GM23248 (cell line): ENCODE measurements around the gene TBCK. TPM values are rescaled to one million over a fixed set of nuclear protein-coding genes. Genes with fewer than 3 reads are reported as not detected.
A peak's percentile ranks its signal among the peaks of the same experiment; 100 is the strongest.

Experiments
- DNase-seq: peaks from one replicate; pipeline ENCODE4 v3.0.0-alpha.2; 2015
- H2AFZ ChIP-seq: fragments of 200-600 bp; sonication (generic); 2 replicates; pipeline ENCODE4 v1.6.1; 2016; ENCODE audit warnings: antibody characterized with exemption
- H3F3A ChIP-seq: fragments of 200-600 bp; sonication (generic); 2 replicates; pipeline ENCODE4 v1.6.1; 2016; ENCODE audit warnings: mild to moderate bottlenecking, antibody characterized with exemption, mixed run types; ENCODE audit not compliant: insufficient read depth
- H3K27ac ChIP-seq: fragments of 200-600 bp; sonication (generic); 2 replicates; pipeline ENCODE4 v1.5.1; 2016; ENCODE audit warnings: mild to moderate bottlenecking
- H3K27me3 ChIP-seq: fragments of 200-600 bp; sonication (generic); replicated peaks from 2 replicates; pipeline ENCODE4 v1.6.1; 2016; ENCODE audit warnings: mild to moderate bottlenecking; ENCODE audit not compliant: insufficient read depth
- H3K36me3 ChIP-seq: fragments of 200-600 bp; sonication (generic); 2 replicates; pipeline ENCODE4 v1.6.1; 2016; ENCODE audit warnings: low read depth, mild to moderate bottlenecking
- H3K4me1 ChIP-seq: fragments of 200-600 bp; sonication (generic); 2 replicates; pipeline ENCODE4 v1.6.1; 2016; ENCODE audit warnings: mild to moderate bottlenecking; ENCODE audit not compliant: insufficient read depth
- H3K4me2 ChIP-seq: fragments of 200-600 bp; sonication (generic); one replicate; pipeline ENCODE4 v1.6.1; 2016; ENCODE audit warnings: mild to moderate bottlenecking; ENCODE audit not compliant: unreplicated experiment
- H3K4me3 ChIP-seq: fragments of 200-600 bp; sonication (generic); 2 replicates; pipeline ENCODE4 v1.5.1; 2016; ENCODE audit warnings: mild to moderate bottlenecking
- H3K79me2 ChIP-seq: fragments of 200-600 bp; sonication (generic); 2 replicates; pipeline ENCODE4 v1.6.1; 2016; ENCODE audit warnings: mild to moderate bottlenecking; ENCODE audit not compliant: insufficient read depth
- H3K9ac ChIP-seq: fragments of 200-600 bp; sonication (generic); 2 replicates; pipeline ENCODE4 v1.6.1; 2016; ENCODE audit warnings: mild to moderate bottlenecking
- H3K9me2 ChIP-seq: fragments of 200-600 bp; sonication (generic); 2 replicates; pipeline ENCODE4 v1.6.1; 2016; ENCODE audit warnings: mixed run types, mild to moderate bottlenecking, moderate library complexity; ENCODE audit not compliant: insufficient read depth
- H3K9me3 ChIP-seq: fragments of 200-600 bp; sonication (generic); one replicate; pipeline ENCODE4 v1.6.1; 2017; ENCODE audit warnings: low read depth
- H4K20me1 ChIP-seq: fragments of 200-600 bp; sonication (generic); 2 replicates; pipeline ENCODE4 v1.6.0; 2016; ENCODE audit not compliant: insufficient read depth
- EZH2 ChIP-seq: fragments of 200-600 bp; sonication (generic); IDR thresholded peaks from 2 replicates; pipeline ENCODE4 v1.6.1; 2018; ENCODE audit warnings: antibody characterized with exemption, mild to moderate bottlenecking; ENCODE audit not compliant: insufficient read depth, poor library complexity, severe bottlenecking
- EZH2phosphoT487 ChIP-seq: fragments of 200-600 bp; sonication (generic); IDR thresholded peaks from 2 replicates; pipeline ENCODE4 v1.6.1; 2018; ENCODE audit warnings: antibody characterized with exemption, moderate library complexity, mild to moderate bottlenecking, low read depth; ENCODE audit not compliant: insufficient read depth
- WGBS, 2 experiments: methylation state at CpG; one replicate each; pipeline ENCODE4 v1.1.6; 2015 to 2017; ENCODE audit warnings: low lambda C conversion rate in 2 of 2, low coverage in 1 of 2; ENCODE audit errors: missing lambda C conversion rate in 2 of 2; 5-methylcytosine and 5-hydroxymethylcytosine counted together
- in situ Hi-C: fragments of 300-500 bp; cut with MboI; formaldehyde crosslinking; loops from 2 replicates; pipeline ENCODE4 v1.15.0; 2020
- polyA plus RNA-seq: library from polyadenylated mRNA; unstranded; fragments of >200 nt; fragmentation: Nextera tagmentation; extraction: Ambion mirVana; gene quantifications from 2 replicates; pipeline ENCODE4 v1.2.1, GENCODE V29; 2016
- total RNA-seq: library from RNA; depleted of rRNA; stranded (reverse); fragments of >200 nt; shearing (Covaris generic); gene quantifications from 2 replicates; pipeline ENCODE4 v1.2.3, GENCODE V29; 2014

The TBCK gene
- total and polyA plus RNA-seq, 2 experiments from 2014 or later: 35.2 to 45.8 TPM

DNA sequence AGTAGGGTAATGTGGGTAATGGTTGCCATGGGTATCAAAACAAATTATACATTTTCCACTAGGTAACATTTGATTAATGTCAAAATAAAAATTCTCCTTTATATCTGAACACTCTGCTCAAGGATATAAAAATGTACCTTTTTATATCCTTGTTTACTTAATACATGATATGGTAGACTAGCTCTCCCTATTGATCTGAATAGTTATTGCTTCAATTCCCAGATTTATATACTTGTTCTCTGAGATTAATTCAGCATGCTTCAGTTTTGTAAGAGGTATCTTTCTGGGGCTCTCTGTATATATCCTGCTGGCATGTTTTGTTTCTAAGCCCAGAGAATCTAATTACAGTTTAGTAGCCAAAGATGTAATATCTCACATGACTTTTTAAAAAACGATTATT is 251.0 kb downstream of the TBCK start:
- TF ChIP-seq EZH2 (no peak), EZH2phosphoT487 (no peak)
- no peaks in the 10 kb centered on the region for H3K36me3 ChIP-seq
- H3K4me3 ChIP-seq: no peak overlapping the region
- in situ Hi-C loops: no loop called here
- peaks cover 13% of the 10 kb centered on the region for H3K4me1 ChIP-seq
- no peak overlapping the region for H3K9ac ChIP-seq
- no peaks in the 10 kb centered on the region for H4K20me1 ChIP-seq
- no peak overlapping the region for H3K4me2 ChIP-seq
- no peaks in the 10 kb centered on the region for H3K9me2 ChIP-seq
- H3K27ac ChIP-seq: no peak overlapping the region
- H3K79me2 ChIP-seq: no peaks in the 10 kb centered on the region
- no peak for DNase-seq
- 97 to 100% methylated on average over 1 of the region's 1 CpG for WGBS, 2 experiments
- H3K27me3 ChIP-seq: no peaks in the 10 kb centered on the region
- no peaks in the 10 kb centered on the region for H3K9me3 ChIP-seq
- 0 out of 2 replicates have a peak, but pooled peaks cover 6% of the 10 kb centered on the region for H3F3A ChIP-seq
- H2AFZ ChIP-seq: no peak overlapping the region

DNA sequence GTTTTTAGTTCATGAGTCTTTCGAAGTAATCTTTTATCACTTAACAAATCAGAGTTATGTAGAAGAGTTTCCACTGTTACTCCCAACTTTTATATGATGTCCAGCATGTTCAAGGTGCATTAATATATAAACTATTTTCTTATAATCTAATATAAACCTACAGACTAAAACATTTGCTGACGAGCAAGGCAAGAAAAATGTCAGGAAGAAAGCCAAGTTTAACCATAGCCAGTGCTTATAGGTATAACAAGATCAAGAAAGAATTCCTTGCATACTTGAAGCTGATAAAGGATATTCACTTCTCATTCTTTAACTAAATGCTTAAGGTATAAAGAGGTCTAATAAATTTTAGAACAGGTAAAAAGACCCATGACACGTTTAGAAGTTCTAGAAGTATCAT is 253.0 kb downstream of the TBCK start:
- H4K20me1 ChIP-seq: no peaks in the 10 kb centered on the region
- TF ChIP-seq EZH2phosphoT487 (no peak), EZH2 (no peak)
- DNase-seq: peak; percentile 7
- no peaks in the 10 kb centered on the region for H3K36me3 ChIP-seq
- no peaks in the 10 kb centered on the region for H3K9me3 ChIP-seq
- in situ Hi-C loops: no loop called here
- H3K27me3 ChIP-seq: no peaks in the 10 kb centered on the region
- H3K9me2 ChIP-seq: no peaks in the 10 kb centered on the region
- H3K9ac ChIP-seq: no peak overlapping the region
- H2AFZ ChIP-seq: no peak overlapping the region
- H3K4me2 ChIP-seq: peak overlapping the region; percentile 13
- 0 out of 2 replicates have a peak, but pooled peaks cover 6% of the 10 kb centered on the region for H3F3A ChIP-seq
- no peak overlapping the region for H3K4me3 ChIP-seq
- no peaks in the 10 kb centered on the region for H3K79me2 ChIP-seq
- H3K4me1 ChIP-seq: peaks cover 13% of the 10 kb centered on the region
- H3K27ac ChIP-seq: no peak overlapping the region
- WGBS, 2 experiments: 89% methylated on average over 3 of the region's 3 CpGs

DNA sequence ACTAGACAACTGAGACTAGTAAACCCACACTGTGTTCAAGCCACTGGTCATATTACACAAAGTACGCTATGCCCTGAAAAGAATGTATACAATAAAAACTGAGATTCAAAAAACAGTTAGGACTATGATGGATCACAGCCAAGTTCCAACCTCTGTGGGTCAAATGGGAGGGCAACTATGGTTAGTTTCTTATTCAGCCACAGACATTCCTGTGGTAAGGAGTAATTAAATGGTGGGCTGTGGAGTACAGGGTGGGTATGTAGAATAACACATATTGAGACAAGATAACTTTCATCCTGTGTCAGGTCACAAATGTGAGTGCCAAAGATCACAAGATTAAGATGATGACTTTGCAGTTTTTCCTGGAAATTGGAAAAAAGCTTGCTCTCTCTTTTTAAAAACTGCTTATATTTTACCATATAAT is 253.5 kb downstream of the TBCK start:
- Histone ChIP-seq H4K20me1 (no peaks in the 10 kb centered on the region), H3K27ac (no peak overlapping the region), H3K27me3 (no peaks in the 10 kb centered on the region), H3K36me3 (no peaks in the 10 kb centered on the region), H2AFZ (no peak overlapping the region), H3K4me3 (no peak overlapping the region), H3K79me2 (no peaks in the 10 kb centered on the region), H3K9me3 (no peaks in the 10 kb centered on the region), H3F3A (0 out of 2 replicates have a peak, but pooled peaks cover 6% of the 10 kb centered on the region), H3K4me2 (peak overlapping the region; percentile 13), H3K4me1 (peaks cover 13% of the 10 kb centered on the region), H3K9me2 (no peaks in the 10 kb centered on the region), H3K9ac (no peak overlapping the region)
- DNase-seq: peak; percentile 41
- WGBS, 2 experiments: 73 to 80% methylated on average over 1 of the region's 1 CpG
- no peak for TF ChIP-seq EZH2phosphoT487
- no peak for TF ChIP-seq EZH2
- in situ Hi-C loops: no loop called here

DNA sequence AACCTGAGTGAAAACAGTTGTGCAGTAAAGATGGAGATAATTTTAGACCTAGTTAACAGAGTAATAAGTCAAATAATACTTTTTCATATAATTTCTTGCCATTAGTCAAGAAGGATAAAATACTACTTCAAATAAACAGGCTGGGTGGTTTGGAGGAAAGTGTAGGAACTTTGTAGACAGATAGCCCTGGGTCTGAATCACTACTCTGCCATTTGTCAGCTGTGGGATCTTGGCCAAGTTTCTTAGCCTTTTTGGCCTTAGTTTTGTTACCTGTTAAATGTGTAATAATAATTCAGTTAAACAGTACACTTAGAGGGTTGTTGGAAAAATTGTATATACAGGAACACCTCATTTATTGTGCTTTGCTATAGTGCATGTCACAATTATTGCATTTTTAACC is 257.1 kb downstream of the TBCK start:
- H3F3A ChIP-seq: 0 out of 2 replicates have a peak, but pooled peaks cover 6% of the 10 kb centered on the region
- H3K9ac ChIP-seq: no peak overlapping the region
- H3K4me2 ChIP-seq: no peak overlapping the region
- in situ Hi-C loops: no loop called here
- no peaks in the 10 kb centered on the region for H3K27me3 ChIP-seq
- no peaks in the 10 kb centered on the region for H3K9me3 ChIP-seq
- DNase-seq: peak; percentile 24
- no peak overlapping the region for H2AFZ ChIP-seq
- H3K27ac ChIP-seq: no peak overlapping the region
- no peak for TF ChIP-seq EZH2phosphoT487
- no peak for TF ChIP-seq EZH2
- no peak overlapping the region for H3K4me3 ChIP-seq
- no peaks in the 10 kb centered on the region for H4K20me1 ChIP-seq
- no peaks in the 10 kb centered on the region for H3K9me2 ChIP-seq
- no peaks in the 10 kb centered on the region for H3K36me3 ChIP-seq
- H3K4me1 ChIP-seq: peaks cover 13% of the 10 kb centered on the region
- no peaks in the 10 kb centered on the region for H3K79me2 ChIP-seq

- Histone ChIP-seq H3K4me1 (no peaks in the 10 kb centered on the region), H3K27me3 (no peaks in the 10 kb centered on the region), H4K20me1 (no peaks in the 10 kb centered on the region), H3K9ac (no peak overlapping the region), H3K9me3 (no peaks in the 10 kb centered on the region), H3K4me2 (no peak overlapping the region), H3K4me3 (no peak overlapping the region), H3K79me2 (no peaks in the 10 kb centered on the region), H3F3A (no peaks in the 10 kb centered on the region), H3K36me3 (no peaks in the 10 kb centered on the region), H3K27ac (no peak overlapping the region), H3K9me2 (no peaks in the 10 kb centered on the region), H2AFZ (no peak overlapping the region)
- TF ChIP-seq EZH2phosphoT487 (no peak), EZH2 (no peak)
- no peak for DNase-seq
- in situ Hi-C loops: no loop called here
These were observed 259.1 kb downstream of the TBCK start for GRCh38 chr4:106056914-106057313.
